HG03064 (cell line): Measurements from ENCODE around the gene EPYC.
A peak's percentile ranks its signal among the peaks of the same experiment; 100 is the strongest.

Source experiments
- ATAC-seq: cut with Tn5 transposase; IDR thresholded peaks from one replicate; pipeline ENCODE4 v1.9.1; 2021; ENCODE audit warnings: low read depth; ENCODE audit not compliant: unreplicated experiment

EPYC gene

DNA sequence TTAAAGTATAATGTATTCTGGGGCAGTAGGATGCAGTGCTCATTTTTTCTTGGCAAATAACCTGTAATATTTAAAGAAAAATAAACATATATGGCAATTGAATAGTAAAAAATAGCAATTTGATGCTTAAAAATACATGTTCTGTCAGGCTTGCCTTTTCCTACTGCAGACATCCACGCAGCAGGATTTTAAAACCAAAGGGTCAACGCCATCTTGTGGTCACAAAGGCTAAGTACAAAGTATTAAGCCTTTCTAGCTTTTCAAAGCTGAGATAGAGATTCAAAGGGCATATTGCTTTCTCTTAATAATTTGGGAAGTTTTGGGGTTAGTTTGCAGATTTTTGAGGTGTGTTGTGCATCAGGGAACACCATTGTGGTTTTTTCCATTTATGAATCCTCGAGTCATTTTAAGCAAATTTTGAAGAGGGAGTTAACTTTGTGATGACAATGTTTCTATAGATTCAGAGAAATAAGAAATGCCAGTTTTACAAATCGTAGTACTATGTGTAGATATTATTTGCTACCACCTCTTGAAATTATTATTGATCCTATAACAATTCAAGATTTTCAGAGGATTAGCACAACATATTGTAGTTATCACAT lies 45.1 kb downstream of the EPYC start:
- peak; percentile 69 for ATAC-seq

DNA sequence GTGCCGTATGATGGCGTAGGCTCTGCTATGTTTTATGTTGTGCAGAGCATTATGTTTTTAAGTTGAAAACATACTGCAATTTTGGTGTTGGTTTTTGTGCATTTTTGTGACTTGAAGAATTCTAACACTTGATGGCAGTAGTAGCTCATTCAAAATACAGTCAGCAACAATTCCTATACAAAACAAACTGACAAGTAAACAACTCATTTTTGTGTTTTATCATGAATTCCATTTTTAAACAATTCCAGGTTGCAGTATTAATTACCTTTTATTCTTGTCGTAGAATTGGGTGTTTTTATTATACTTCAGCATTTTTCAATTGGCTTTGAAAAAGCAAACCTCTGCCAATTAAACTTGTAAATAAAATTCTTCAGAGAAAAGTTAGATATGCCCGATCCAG lies 45.7 kb downstream of the EPYC start:
- no peak for ATAC-seq

DNA sequence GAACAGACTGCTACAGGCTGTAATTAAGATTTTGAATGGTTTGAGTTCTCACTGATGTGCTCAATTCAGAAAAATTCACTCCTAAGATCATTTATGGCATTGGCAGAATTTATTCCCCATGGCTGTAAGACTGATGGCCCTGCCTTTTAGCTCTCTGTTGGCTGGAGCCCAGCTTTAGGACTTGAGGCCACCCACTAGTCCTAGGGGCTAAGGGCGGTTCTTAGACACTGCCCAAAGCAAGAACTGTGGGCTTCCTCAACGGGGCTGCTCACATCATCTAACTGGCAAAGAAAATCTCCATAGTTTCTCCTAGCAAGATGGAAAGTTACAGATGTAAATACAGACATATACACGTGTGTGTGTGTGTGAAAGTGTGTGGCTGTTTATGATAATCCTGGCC lies 46.4 kb downstream of the EPYC start:
- no peak for ATAC-seq

DNA sequence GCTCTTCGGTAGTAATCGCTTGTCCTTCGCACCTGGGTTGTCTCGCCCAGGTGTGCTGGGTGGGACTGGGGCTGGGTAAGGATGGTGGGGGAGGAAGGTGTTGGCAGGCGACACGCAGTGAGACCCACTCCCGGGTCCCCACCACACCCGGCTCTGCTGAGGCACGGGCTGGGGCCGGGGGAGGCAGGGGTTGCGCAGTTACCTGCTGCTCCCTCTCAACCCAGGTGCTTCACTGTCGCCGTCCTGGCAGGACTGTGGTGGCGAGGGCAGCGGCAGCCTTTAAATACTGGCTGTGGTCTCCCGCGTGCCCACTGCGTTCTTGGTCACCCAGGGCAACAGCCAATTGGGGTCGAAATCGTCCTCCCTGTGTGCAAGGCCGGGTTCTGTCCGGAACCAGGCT lies 49.9 kb downstream of the EPYC start, which contains the start of gene CCER1:
CCER1 (minus strand) TSS at position 256 of the 400 bp plus-strand sequence. CDS start 434 bp downstream, outside the sequence.
- no peak for ATAC-seq

DNA sequence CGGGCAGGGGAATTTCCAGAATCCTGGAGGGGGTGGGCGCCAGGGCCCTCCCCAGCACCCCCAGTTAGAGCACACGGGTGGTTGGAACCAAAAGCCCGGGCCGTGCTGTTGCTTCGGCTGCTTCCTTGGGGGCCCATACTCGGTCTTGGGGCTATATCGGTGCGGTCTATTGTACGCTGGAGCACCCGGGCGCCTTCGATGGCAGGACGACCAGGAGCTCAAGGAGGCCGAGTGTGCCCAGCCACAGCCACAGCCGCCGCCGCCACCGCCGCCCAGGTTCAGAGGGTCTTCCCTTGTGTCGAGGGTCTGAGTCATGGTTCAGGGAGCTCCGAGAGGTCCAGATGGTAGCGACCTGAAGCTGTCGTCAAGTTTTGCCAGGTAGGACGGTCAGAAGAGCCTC lies 50.3 kb downstream of the EPYC start:
- ATAC-seq = no peak

DNA sequence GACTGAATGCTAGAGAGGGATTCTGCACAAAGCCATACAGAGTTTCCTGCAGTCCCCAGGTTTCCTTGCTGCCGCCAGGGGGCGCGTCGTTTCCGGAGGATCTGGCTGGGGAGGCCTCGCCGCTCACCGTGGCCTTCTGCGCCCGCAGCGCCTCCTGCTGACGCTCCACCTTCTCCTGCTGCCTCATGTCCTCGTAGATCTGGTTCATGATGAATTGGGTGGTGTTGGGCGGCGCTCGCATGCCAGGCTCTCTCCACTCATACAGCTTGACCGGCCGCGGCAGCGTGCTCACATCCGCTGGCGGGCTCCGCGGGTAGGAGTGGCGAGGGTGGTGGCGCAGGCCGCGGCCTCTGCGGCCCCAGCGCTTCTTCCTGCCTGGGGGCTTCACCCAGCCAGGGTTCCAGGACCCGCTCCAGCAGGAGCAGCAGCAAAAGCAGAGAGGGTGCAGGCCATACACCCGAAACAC lies 50.8 kb downstream of the EPYC start:
- no peak for ATAC-seq

DNA sequence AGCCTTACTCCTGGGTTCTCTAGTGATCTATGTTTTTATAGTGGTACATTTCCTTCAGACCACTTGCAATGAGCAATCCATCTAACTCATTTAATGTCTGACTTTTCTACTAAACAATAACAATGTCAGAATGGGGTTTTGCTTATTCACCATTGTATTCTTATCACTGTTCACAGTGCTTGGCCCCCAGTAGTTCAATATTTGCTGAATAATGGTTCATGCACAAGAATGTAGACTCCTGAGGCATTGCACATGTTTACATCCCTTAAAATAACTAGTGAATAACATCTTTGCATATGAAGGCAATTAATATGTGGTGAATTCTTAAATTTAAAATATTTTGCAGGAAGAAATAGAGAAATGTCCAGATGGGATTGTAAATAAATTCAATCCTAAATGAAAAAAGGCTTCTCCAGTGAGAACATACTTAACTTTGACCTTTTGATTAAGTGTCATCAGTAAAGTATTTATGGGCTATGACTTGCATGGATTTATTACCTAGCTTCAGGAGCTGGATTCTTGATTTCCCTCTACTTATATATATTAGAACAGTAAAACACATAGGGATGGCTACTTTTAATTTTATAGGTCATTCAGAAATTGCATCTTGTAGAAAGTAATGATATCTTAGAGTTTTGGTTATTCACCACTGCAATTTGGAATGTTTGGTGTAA lies 53.2 kb downstream of the EPYC start:
- no peak for ATAC-seq

DNA sequence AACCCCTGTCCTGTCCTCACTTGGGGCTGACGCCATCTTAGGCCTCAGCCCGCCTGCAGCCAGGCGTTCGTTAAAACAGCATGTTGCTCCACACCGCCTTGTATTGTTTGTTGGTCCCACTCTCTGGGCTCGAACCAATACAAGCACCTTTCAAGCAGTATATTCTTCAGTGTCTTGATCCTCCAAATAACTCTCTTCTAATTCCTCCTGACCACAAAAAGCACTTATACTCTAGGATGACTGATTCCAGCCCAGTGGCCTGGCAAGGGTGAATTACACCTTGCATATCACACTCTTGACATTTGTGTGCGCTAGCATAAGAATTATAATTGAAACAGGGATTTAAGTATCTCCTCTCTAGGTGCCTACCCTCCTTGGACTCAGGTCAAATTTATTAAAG lies 56.9 kb downstream of the EPYC start:
- no peak for ATAC-seq

DNA sequence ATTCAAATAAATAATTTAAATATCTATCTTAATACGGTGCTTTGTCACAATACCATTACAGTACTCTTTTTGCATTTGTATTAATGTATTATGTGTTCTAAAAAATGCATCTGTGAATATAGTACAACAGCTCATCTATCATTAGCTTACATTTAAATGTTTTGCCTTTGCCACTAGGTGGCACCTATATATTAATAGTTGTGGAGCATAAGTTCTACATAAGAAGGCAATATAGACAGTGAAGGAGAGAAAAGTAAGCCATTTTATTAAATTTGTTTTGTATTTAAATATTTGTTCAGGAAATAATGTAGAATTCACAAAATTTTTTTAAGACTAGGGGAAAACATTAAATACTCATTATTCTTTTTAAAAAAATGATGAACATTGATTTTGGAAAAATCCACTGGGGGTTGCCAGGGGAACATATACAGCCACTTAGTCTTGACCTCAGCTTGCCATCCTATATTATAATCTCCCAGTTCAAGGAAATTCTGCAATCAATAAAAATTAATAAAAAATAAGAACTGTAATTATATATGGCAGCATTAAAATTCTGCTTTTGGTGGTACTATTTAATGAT lies 59.6 kb downstream of the EPYC start:
- no peak for ATAC-seq

DNA sequence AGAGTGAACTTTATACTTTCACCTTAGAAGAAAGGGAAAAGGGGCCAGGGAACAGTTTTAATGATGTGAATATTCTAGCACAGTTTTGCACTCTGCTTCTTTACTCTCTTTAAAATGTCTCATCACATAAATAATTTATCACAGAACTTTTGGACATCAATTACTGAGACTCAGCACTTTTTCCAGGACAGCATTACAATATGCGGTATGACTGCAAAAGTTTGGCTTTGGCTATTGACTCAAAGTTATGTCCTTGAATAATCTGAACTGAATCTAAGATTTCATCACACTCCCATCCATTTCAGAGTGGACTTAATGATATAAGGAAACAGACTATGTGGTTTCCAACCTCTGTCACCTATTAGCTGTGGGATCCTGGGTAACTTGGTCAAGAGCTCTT lies 61.5 kb downstream of the EPYC start:
- ATAC-seq = no peak

DNA sequence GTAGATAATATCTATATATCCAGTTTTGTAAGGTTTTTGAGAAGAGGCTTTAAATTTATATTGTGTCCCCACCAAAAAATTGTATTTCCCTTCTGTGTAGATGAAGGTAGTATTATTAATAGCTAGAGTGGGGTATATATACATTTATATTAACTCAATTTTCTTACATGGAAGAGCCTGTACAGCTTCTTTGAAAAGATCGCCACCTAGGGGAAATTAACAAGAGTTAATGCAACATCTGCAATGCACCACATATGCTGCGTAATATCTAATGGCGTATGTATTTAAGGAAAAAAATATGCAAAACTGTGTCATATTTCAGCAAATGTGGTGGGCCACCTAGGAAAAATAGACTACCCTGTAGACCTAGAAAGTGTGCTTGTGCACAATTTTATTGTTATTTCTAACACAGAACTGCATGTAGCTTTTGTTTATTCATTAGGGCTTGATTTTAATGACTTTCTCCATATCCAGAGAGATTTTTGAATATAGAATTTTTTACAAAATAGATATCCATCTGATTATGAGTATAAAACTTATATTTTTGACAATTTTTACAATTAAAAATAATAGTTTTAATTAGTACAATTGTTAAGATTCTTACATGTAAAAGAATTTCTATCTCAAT lies 63.8 kb downstream of the EPYC start:
- no peak for ATAC-seq

DNA sequence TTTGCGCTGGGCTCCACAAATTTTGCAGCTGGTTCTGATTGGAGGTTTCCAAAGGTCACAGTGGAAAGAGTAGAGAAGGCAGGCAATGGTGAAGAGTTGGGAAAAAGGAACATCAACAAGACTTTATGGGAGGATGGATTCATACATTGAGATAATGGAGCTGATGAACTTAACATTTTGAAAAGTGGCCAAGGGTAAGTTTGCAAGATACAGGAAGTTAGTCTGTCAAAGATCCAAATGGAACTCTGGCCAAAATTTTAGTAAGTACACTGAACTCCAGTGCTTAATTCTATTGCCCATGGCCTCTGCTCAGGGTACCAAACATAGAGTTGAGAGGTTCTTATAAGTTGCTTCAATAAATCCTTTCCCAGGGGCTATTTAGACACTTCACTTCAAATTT lies 65.4 kb downstream of the EPYC start:
- ATAC-seq = no peak

DNA sequence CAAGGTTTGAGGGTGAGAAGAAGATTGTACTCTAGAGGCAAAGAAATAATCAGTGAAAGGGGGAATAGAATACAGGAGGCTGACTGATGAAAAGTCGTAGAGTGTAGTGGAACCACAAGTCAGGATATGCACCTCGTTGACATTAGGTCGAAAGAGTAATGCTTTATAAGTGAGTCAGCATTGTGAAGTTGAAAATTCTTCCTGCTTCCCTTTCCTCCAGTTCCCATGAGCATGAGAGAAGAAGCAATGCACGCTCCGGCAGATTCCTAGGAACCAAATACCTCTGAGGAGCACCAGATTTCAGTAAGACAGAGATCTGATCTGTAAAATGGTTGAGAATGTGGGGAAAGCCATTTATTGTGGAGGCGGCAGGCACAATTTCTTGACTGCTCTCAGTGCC lies 66.3 kb downstream of the EPYC start:
- ATAC-seq = no peak

DNA sequence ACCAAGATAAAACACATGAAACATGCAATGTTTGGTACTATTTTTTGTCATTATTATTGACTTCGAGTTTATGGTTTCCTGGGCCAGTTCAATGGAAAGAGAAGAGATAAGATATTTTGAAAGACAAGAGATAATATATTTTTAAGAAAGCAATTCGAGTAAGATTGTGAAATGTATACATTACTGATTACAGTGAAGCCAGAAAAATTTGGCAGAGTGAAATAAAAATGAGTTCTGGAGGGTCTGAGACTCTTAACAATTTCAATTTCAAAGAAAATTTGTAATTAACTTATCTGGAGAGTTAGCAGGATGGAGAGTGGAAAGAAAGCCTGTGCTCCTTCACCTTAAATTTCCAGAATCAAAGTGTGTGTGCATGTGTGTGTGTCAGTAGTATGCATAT lies 67.1 kb downstream of the EPYC start:
- no peak for ATAC-seq

DNA sequence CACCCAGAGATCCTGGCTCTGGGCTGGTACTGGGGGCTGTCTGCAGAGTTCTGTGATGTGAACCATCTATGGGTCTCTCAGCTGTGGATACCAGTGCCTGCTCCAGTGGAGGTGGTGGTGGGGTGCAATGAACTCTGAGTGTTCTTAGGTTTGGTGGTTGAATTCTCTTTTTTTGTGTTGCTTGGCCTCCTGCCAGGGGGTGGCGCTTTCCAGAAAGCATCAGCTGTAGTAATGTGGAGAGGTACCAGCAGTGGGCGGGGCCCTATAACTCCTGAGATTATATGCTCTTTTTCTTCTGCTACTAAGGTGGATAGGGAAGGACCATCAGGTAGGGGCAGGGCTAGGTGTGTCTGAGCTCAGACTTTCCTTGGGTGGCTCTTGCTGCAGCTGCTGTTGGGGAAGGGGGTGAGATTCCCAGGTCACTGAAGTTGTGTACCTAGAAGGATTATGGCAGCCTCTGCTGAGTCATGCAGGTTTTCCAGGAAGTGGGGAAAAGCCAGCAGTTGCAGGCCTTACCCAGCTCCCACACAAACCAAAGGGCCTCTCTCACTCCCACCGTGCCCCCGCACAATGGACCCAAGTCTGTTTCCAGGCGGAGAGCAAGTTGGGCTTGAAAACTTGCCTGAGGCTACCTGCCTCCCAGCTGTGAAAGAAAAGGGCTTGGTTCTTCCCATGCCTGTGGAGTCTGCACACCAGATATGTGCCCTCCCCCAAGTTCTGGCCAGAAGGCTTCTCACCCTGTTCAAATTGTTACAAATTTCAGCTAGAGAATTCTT lies 68.4 kb downstream of the EPYC start:
- ATAC-seq = no peak

DNA sequence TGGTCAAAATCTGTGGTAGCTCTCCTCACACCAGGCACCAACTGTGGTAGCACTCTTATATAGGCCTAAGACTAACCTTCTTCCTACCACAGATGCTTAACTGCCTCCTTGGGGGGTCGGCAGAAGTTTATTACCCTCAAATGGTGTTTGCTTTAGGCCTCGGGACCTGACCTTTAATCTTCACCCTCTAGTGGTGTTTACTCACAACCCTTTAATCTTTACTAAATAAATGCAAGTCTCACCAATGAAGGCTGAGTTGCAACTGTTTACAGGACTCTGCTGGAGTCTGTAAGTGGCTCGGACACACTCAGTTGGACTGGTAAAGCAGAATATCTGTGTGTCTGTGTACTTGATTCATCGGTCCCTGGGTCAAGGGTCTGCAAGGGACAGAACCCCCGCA lies 79.2 kb downstream of the EPYC start:
- ATAC-seq = no peak

DNA sequence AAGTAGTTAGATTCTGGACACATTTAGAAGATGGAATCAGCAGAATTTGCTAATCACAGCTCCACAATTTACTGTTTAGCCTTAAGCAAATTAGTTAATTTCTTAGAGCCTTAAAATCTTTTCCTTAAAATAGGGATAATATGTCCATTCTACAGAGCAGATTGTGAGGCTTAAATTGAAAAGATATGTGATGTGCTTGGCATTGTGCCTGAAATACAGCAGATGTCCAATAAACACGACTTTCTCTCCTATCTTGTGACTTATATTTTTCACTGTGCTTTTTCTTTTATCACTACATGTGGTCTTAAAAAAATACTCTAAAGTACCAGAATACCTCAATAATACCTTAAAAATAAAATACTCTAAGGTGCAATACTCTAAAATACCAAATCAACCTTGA lies 80.4 kb downstream of the EPYC start:
- ATAC-seq = no peak

DNA sequence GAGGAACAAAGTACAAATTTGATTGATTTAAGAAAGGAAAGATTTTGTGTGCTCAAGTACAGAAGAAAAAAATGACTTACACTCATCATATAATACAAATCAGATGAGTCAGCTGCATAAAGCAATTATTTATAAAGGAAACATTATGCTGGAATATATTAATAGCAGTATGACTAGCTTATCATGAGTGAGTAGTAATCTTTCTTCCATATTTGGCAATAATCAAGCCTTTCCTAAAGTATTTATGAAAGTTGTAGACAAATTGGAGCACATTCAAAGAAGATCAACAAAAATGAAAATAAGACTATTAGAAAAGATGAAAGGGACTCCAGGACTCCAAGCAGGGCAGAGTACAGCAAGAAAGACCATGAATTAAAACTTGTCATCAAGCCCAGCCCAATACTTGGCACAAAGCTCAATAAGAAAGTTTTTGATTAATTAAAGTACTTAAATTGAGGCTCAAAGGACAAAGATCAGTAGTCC lies 82.6 kb downstream of the EPYC start:
- no peak for ATAC-seq

DNA sequence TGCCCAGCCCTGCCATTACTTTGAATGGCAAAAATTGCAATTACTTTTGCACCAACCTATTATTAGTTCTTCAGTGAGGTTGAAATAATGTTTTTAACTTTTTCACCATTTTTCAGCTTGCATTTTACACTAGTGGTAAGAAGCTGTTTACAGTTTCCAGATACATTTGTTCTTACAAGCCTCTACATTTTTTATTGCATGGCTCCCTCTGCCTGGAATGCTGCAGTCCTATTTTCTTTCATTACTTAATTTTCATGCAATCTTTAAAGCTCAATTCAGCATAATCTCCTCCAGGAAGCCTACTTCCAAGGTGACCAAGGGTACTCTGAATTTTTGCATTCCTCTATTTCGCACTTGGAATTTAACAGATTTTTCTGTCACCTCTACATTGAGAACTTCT lies 83.2 kb downstream of the EPYC start:
- no peak for ATAC-seq

DNA sequence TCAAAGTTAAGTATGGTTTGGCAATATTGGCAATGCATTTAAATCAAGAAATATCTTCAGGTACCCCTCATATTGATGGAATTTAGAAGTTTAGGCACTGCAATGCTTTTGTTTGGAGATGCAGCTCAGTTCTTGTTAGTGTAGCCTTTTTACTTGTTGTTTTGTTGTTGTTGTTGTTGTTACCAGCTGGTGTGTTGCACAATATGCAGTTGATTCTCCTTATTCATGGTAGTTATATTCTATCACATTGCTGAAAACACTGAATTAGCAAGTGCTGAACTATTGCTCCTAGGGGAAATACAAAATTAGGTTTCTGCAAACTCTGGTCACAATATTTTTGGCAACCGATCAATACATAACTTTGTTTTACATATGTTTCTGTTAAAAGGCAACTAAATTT lies 84.5 kb downstream of the EPYC start:
- ATAC-seq = no peak

DNA sequence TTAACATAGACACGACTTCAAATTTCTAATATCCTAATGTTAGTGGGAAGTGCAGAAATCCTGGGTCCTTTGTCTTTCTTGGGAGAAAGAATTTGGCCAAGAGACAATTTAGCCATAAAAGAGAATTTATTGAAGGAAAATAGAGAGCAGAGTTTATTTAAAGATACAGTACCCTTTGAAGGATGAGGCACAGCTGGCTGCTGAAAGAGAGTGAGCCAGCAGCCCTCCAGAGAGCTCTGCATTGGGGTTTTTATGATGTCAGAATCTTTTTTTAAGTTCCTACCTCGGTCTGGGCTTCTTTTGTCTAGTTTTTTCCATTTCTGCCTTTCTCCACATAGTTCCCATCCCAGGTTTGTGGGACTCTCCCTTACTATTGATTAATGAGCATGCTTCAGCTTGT lies 87.3 kb downstream of the EPYC start:
- ATAC-seq = no peak
